Measurements from ENCODE around the gene SUSD1.

Gene SUSD1

GRCh38 chr9:112063586-112063985 is 111.5 kb downstream of the SUSD1 start:
- Histone ChIP-seq H3F3A (ENCODE audit: low read depth) (no peaks in the 10 kb centered on the region), H3K36me3 (ENCODE audit: insufficient read depth, low read length) (no peaks in the 10 kb centered on the region), H3K9me3 (ENCODE audit: insufficient read depth, low read depth, low read length) (no peaks in the 10 kb centered on the region), H4K20me1 (ENCODE audit: insufficient read depth, low read length, poor library complexity, severe bottlenecking) (no peaks in the 10 kb centered on the region), H3K4me2 (ENCODE audit: low read depth, low read length, poor library complexity, severe bottlenecking) (no peak overlapping the region), H3K27me3 (ENCODE audit: insufficient read depth, low read length, poor library complexity, severe bottlenecking) (no peaks in the 10 kb centered on the region), H3K9me2 (replicated peaks; ENCODE audit: low read depth, low read length) (no peaks in the 10 kb centered on the region), H3K4me3 (ENCODE audit: low read length, poor library complexity, severe bottlenecking) (no peak overlapping the region), H2AFZ (ENCODE audit: low read length) (no peak overlapping the region), H3K4me1 (ENCODE audit: insufficient read depth, low read length, poor library complexity, severe bottlenecking) (peaks cover 3% of the 10 kb centered on the region), H3K79me2 (ENCODE audit: insufficient read depth, low read length) (no peaks in the 10 kb centered on the region), H3K9ac (ENCODE audit: low read depth, low read length, poor library complexity, severe bottlenecking) (no peak overlapping the region)
- TF ChIP-seq, protein P1, sequence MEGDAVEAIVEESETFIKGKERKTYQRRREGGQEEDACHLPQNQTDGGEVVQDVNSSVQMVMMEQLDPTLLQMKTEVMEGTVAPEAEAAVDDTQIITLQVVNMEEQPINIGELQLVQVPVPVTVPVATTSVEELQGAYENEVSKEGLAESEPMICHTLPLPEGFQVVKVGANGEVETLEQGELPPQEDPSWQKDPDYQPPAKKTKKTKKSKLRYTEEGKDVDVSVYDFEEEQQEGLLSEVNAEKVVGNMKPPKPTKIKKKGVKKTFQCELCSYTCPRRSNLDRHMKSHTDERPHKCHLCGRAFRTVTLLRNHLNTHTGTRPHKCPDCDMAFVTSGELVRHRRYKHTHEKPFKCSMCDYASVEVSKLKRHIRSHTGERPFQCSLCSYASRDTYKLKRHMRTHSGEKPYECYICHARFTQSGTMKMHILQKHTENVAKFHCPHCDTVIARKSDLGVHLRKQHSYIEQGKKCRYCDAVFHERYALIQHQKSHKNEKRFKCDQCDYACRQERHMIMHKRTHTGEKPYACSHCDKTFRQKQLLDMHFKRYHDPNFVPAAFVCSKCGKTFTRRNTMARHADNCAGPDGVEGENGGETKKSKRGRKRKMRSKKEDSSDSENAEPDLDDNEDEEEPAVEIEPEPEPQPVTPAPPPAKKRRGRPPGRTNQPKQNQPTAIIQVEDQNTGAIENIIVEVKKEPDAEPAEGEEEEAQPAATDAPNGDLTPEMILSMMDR (conservative IDR thresholded peaks at IDR 0.05; ENCODE audit: low read length), result no peak
- TF ChIP-seq EZH2phosphoT487 (IDR thresholded peaks at IDR 0.05; ENCODE audit: borderline replicate concordance), result no peak

DNA sequence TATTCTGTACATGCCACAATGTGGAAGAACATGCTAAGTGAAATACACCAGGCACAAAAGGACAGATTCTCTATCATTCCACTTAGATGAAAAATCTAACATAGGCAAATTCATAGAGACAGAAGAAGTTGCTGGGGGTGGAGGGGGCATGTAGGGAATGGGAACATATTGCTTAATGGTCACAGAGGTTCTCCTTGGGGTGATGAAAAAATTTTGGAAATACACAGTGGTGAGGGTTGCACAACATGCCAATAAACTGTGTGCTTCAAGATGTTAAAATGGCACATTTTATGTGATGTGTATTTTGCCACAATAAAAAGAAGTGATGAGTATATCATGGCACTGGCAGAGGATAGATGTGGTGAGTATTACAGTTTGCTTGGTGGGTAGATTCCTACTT is 111.9 kb downstream of the SUSD1 start:
- Histone ChIP-seq H3K4me2 (ENCODE audit: low read depth, low read length, poor library complexity, severe bottlenecking) (no peak overlapping the region), H3K79me2 (ENCODE audit: insufficient read depth, low read length) (no peaks in the 10 kb centered on the region), H3K4me1 (ENCODE audit: insufficient read depth, low read length, poor library complexity, severe bottlenecking) (peaks cover 3% of the 10 kb centered on the region), H3K9me3 (ENCODE audit: insufficient read depth, low read depth, low read length) (no peaks in the 10 kb centered on the region), H3K9ac (ENCODE audit: low read depth, low read length, poor library complexity, severe bottlenecking) (no peak overlapping the region), H4K20me1 (ENCODE audit: insufficient read depth, low read length, poor library complexity, severe bottlenecking) (no peaks in the 10 kb centered on the region), H3K9me2 (replicated peaks; ENCODE audit: low read depth, low read length) (no peaks in the 10 kb centered on the region), H3K27me3 (ENCODE audit: insufficient read depth, low read length, poor library complexity, severe bottlenecking) (no peaks in the 10 kb centered on the region), H3F3A (ENCODE audit: low read depth) (no peaks in the 10 kb centered on the region), H2AFZ (ENCODE audit: low read length) (no peak overlapping the region), H3K4me3 (ENCODE audit: low read length, poor library complexity, severe bottlenecking) (no peak overlapping the region), H3K36me3 (ENCODE audit: insufficient read depth, low read length) (no peaks in the 10 kb centered on the region)
- no peak for TF ChIP-seq EZH2phosphoT487 (IDR thresholded peaks at IDR 0.05; ENCODE audit: borderline replicate concordance)
- TF ChIP-seq, protein P1 (conservative IDR thresholded peaks at IDR 0.05; ENCODE audit: low read length), result no peak

- Histone ChIP-seq H3K9me3 (ENCODE audit: insufficient read depth, low read depth, low read length) (no peaks in the 10 kb centered on the region), H3K9me2 (replicated peaks; ENCODE audit: low read depth, low read length) (no peaks in the 10 kb centered on the region), H3K4me2 (ENCODE audit: low read depth, low read length, poor library complexity, severe bottlenecking) (no peak overlapping the region), H3K4me1 (ENCODE audit: insufficient read depth, low read length, poor library complexity, severe bottlenecking) (peaks cover 3% of the 10 kb centered on the region), H3F3A (ENCODE audit: low read depth) (no peaks in the 10 kb centered on the region), H3K4me3 (ENCODE audit: low read length, poor library complexity, severe bottlenecking) (no peak overlapping the region), H4K20me1 (ENCODE audit: insufficient read depth, low read length, poor library complexity, severe bottlenecking) (no peaks in the 10 kb centered on the region), H2AFZ (ENCODE audit: low read length) (no peak overlapping the region), H3K9ac (ENCODE audit: low read depth, low read length, poor library complexity, severe bottlenecking) (no peak overlapping the region), H3K27me3 (ENCODE audit: insufficient read depth, low read length, poor library complexity, severe bottlenecking) (no peaks in the 10 kb centered on the region), H3K79me2 (ENCODE audit: insufficient read depth, low read length) (no peaks in the 10 kb centered on the region), H3K36me3 (ENCODE audit: insufficient read depth, low read length) (no peaks in the 10 kb centered on the region)
- TF ChIP-seq EZH2phosphoT487 (IDR thresholded peaks at IDR 0.05; ENCODE audit: borderline replicate concordance), result no peak
- TF ChIP-seq, protein P1 (conservative IDR thresholded peaks at IDR 0.05; ENCODE audit: low read length), result no peak
Measured at GRCh38 chr9:112061152-112061740, 113.9 kb downstream of the SUSD1 start.

All from Loucy (cell line).